Left ventricle myocardium superior (tissue), 1 donor: Measurements from ENCODE around the gene PROB1. TPM values are rescaled to one million over a fixed set of nuclear protein-coding genes. Genes with fewer than 3 reads are reported as not detected.

Source experiments
- ATAC-seq: fragments of 200-7000 bp; cut with Tn5 transposase; one replicate; pipeline ENCODE4 v1.9.1; 2020; ENCODE audit warnings: mild to moderate bottlenecking, moderate library complexity
- DNase-seq: peaks from one replicate; pipeline ENCODE4 v3.0.0-alpha.2; 2020
- intact Hi-C: fragments of 100-400 bp; cut with micrococcal nuclease; formaldehyde crosslinking; loops from one replicate; pipeline ENCODE4 v1.11.0; 2022
- total RNA-seq: library from RNA; stranded (reverse); fragmentation: NEBNext Ultra II Directional; extraction: Animal tissue kit (Norgen Biotek cat#: 25700); gene quantifications from one replicate; pipeline ENCODE4 v1.2.1, GENCODE V29; 2021
- donor health status: DM: no; HTN: yes; CAD: no; lungs with severe emphysema.

Gene PROB1
- total RNA-seq, 1 donor from 2014 or later = 56.5 TPM

GRCh38 chr5:139383993-139384590 lies 10.8 kb downstream of the PROB1 start:
- no peak for ATAC-seq
- intact Hi-C loops = no loop called here

GRCh38 chr5:139383275-139383992 lies 11.5 kb downstream of the PROB1 start, which contains the start of gene SLC23A1:
SLC23A1 (minus strand) TSS chr5:139383297; CDS start chr5:139383253, 44 bp downstream.
- ATAC-seq (no peak), DNase-seq (no peak)
- intact Hi-C loops = no loop called here

More at GRCh38 chr5:139383993-139384590, 10.8 kb downstream of the PROB1 start:
- peak; percentile 29 for DNase-seq

GRCh38 chr5:139382807-139383206 lies 12.1 kb downstream of the PROB1 start:
- intact Hi-C loops = no loop called here
- DNase-seq (no peak), ATAC-seq (no peak)

DNA sequence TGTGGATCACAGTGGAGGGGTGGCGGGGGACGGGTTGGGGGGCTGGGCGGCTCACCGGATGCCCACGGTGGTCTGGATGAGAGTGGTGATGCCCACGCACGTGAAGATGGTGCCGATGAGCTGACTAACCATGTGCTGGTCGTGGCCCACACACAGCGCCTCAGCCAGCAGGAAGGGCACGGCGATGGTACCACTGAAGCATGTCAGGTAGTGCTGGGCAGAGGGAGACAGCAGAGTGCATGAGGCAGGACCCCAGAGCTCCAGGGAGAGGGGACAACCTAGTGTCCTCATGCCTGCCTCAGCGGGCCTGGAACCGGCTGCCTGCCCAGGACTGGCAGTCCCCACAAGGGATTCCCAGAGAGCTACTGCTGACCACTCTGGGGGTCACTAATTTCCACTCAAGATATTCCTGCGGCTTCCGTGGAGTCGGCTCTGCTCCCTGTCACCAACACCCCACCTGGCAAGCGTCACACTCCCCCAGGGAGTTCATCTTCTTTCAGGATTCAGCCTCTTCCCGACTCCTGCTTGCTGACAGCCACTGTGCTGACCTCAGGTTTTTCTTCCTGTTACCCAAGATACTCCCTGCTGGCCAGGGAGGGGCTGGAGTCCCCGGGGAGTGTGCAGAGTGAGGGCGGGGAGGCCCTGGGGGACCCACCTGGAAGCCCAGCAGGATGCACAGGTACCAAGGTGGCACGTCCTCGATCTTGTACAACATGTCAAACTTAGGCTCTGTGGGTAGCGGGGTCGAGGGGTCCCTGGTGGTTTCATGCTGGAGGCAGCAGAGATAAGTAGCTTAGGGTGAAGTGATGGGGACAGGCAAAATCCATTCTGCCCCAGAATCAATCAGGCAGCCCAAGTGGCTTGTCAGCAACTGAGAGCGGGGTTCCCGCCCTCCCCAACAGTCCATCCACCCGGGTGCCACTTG lies 12.8 kb downstream of the PROB1 start:
- intact Hi-C loops = no loop called here
- ATAC-seq (no peak), DNase-seq (peak; percentile 17)

GRCh38 chr5:139379626-139380449 lies 15.1 kb downstream of the PROB1 start:
- intact Hi-C loops = no loop called here
- ATAC-seq (no peak), DNase-seq (no peak)

DNA sequence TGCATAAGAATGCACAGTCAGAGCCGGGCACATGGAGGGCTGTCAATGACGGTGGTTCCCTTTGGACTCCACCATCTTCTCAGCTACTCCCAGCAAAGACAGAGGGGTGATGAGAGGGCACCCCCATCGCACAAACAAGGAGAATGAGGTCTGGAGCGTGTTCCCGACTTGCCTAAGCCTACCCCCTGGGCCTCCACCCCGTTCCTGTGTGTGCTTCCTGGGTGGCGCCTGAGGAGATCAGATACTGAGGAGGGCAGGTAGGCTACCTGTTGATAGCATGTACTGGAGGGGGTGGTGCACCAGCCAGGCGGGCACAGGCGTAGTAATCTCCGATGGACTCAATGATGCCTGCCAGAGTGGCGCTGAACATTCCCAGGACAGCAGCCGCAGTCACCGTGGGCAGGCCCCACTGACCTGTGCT lies 16.0 kb downstream of the PROB1 start:
- intact Hi-C loops = no loop called here
- DNase-seq (no peak), ATAC-seq (no peak)

GRCh38 chr5:139378101-139378825 lies 16.6 kb downstream of the PROB1 start:
- intact Hi-C loops = no loop called here
- DNase-seq = no peak
- ATAC-seq = no peak

DNA sequence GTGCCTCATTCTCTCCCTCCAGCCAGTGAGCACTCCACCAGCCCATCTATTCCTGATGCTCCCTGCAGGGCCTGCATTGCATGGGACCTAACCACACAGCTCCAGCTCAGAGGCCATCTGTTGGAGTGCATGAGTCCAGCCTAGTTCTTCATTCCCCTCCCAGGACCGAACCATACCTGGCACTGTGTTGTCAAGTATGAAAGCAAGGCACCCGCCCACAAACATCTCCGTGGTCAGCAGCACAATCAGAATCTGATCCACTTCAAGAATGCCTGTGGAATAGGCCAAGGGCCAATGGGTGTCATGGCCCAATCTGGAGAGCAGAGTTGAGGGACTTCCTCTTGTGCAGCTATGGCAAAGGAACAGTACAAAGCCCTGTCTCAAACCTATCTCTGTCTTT lies 17.7 kb downstream of the PROB1 start:
- ATAC-seq (no peak), DNase-seq (no peak)
- intact Hi-C loops = no loop called here

GRCh38 chr5:139376364-139376763 lies 18.5 kb downstream of the PROB1 start:
- intact Hi-C loops = no loop called here
- DNase-seq (no peak), ATAC-seq (no peak)

- ATAC-seq = no peak
- intact Hi-C loops = no loop called here
- no peak for DNase-seq
These were observed 20.0 kb downstream of the PROB1 start for GRCh38 chr5:139374909-139375308.

DNA sequence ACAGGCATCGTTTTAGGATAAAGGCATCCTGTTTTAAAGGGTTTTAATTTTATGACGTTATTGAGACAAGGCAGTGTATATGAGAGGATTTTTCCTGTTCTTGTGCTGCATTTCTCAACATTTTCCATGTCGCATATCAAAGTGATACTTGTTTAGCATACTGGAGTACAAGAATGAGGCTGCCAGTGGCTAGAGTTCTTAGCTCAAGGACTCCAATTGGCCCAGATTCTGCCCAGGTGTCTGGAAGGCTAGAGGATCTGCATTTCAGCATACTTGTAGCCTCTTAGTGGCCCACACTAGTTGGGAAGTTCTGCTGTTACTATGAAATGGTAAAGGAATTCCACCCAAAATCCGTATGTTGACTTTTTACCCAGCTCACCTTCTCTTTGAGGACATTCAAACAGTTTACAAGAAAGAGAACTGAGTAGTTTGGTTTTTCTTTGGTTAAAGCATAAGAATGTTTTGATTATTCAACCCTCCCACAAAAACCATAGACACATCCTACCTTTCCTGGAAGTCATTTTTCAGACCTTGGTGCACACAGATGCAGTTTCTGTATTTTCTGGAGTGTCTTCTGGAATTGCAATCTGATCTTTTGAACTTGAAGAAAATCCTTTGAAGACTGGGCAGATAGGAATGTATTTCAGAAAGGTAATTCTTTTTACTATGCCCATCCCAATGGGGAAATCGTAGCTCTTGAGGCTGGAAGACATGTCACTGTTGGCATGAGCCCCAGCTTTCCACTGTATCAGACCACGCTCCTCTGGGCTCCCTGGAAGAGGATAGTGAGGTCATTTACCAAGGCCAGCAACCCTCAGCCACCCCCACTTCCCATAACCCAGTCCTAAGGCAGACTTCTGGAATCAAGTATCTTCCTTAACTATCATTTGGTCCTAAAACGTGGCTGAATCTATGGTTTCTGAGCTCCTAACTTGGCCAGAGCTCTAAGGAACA lies 23.1 kb downstream of the PROB1 start:
- intact Hi-C loops = no loop called here
- DNase-seq (no peak), ATAC-seq (peak; percentile 69)

DNA sequence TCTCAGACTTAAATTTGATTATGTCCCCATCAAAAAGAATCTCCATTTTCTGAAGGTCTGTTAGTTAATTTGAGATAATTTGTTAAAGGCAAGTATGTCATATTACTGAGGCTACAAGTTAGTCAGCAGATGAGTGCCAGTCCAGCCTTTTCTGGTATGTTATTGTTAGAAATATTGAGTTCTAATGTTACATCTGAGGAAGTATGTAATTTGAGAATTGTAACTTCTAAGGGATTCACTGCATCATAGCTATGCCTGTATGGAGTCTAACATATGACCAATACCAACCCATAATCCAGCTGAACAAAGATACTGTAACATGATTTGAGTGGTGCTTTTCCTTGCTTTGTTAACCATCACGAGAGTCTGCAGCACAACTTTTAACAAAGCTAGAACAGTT lies 25.7 kb downstream of the PROB1 start:
- intact Hi-C loops = no loop called here
- DNase-seq (no peak), ATAC-seq (no peak)

DNA sequence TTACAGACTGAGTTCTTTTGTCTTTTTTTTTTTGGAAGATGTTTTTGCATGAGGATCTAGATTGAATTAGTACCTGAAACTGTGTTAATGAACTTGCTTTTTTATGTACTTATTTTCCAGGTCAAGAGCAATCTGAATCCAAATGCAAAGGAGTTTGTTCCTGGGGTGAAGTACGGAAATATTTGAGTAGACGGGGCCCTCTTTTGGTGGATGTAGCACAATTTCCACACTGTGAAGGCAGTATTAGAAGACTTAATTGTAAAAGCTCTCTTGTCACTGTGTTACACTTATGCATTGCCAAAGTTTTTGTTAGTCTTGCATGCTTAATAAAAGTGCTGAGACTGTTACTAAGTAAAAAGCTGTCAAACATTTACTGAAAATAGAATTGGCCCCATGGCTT lies 26.3 kb downstream of the PROB1 start:
- intact Hi-C loops = no loop called here
- ATAC-seq (peak; percentile 19), DNase-seq (no peak)

DNA sequence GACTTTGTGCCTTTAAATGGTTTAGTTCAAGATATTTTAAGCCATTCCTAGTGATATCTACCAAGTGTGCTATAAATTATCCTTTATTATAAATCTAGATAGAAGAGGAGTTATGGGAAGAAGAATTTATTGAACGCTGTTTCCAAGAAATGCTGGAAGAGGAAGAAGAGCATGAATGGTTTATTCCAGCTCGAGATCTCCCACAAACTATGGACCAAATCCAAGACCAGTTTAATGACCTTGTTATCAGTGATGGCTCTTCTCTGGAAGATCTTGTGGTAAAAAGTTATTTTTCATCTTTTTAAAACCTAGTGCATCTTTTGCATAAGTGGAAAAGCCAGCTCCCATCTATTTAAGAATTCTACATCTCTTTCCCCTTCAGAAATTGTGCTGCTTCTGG lies 30.4 kb downstream of the PROB1 start:
- ATAC-seq = no peak
- DNase-seq = no peak
- intact Hi-C loops = no loop called here

DNA sequence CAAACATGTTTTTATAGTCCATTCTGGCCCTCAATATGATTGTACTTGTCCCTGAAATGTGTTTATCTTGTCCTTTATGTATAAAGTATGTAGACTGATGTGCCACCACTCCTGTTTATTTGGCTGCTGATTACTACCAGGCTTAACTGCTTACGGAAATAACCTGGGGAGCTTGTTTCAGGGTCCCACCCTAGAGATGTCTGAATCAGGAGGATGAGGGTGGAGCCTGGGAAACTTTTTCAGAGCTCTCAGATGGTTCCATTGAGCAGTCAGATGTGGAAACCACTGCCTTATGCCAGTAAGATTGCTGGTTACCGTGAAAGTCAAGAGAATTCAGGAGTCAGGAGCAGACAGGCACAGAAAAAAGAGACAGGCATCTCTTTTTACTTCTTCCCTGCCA lies 31.0 kb downstream of the PROB1 start:
- intact Hi-C loops = no loop called here
- DNase-seq = no peak
- no peak for ATAC-seq

- DNase-seq (no peak), ATAC-seq (no peak)
- intact Hi-C loops = no loop called here
These were observed 33.0 kb downstream of the PROB1 start for GRCh38 chr5:139361835-139362429.

DNA sequence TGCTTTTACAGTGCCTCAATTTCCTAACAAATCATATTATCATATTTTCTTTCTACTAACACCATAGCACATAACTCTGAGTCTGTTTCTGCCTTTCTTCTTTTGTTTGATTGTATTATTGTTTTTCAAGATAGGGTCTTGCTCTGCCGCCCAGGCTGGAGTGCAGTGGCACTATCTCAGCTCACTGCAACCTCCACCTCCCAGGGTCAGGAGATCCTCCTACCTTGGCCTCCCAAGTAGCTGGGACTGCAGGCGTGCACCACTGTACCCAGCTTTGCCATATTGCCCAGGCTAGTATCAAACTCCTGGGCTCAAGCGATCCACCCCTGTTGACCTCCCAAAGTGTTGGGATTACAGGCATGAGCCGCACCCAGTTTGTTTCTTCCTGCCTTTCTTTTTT lies 34.5 kb downstream of the PROB1 start:
- ATAC-seq (no peak), DNase-seq (no peak)
- intact Hi-C loops = no loop called here
